GM04504 (cell line): ENCODE measurements around the gene BANP.
"Not testable (repeated sequence)": the region's sequence is repeated elsewhere in the genome, so short reads cannot be mapped to it uniquely, and the experiment has no call there.

ENCODE experiments used
- DNase-seq: peaks from one replicate; pipeline ENCODE4 v3.0.0-alpha.2; 2012; ENCODE audit warnings: low read depth

BANP gene

GRCh38 chr16:87996962-87997880 is 46.0 kb downstream of the BANP start:
- DNase-seq = no peak

- DNase-seq = not testable (repeated sequence)
These were observed 47.1 kb downstream of the BANP start for GRCh38 chr16:87998184-87998793.

- DNase-seq = not testable (repeated sequence)
These were observed 47.8 kb downstream of the BANP start for GRCh38 chr16:87998992-87999391.

- DNase-seq = no peak
These were observed 51.0 kb downstream of the BANP start for GRCh38 chr16:88002211-88002610.

- DNase-seq = no peak
These were observed 51.5 kb downstream of the BANP start for GRCh38 chr16:88002749-88003148.

- no peak for DNase-seq
These were observed 52.1 kb downstream of the BANP start for GRCh38 chr16:88003316-88003715.

- no peak for DNase-seq
These were observed 52.5 kb downstream of the BANP start for GRCh38 chr16:88003736-88004135.

- DNase-seq = no peak
These were observed 53.2 kb downstream of the BANP start for GRCh38 chr16:88004391-88004790.

- no peak for DNase-seq
These were observed 53.9 kb downstream of the BANP start for GRCh38 chr16:88005181-88005581.

GRCh38 chr16:88005968-88006367 is 54.7 kb downstream of the BANP start:
- DNase-seq = no peak

- no peak for DNase-seq
These were observed 56.1 kb downstream of the BANP start for GRCh38 chr16:88007321-88007731.

- DNase-seq = no peak
These were observed 57.6 kb downstream of the BANP start for GRCh38 chr16:88008840-88009239.

GRCh38 chr16:88009563-88010342 is 58.5 kb downstream of the BANP start:
- DNase-seq = no peak

- no peak for DNase-seq
These were observed 59.2 kb downstream of the BANP start for GRCh38 chr16:88010343-88010967.

- no peak for DNase-seq
These were observed 59.8 kb downstream of the BANP start for GRCh38 chr16:88010968-88011483.

GRCh38 chr16:88012360-88012759 is 61.1 kb downstream of the BANP start:
- no peak for DNase-seq

GRCh38 chr16:88013091-88013609 is 61.9 kb downstream of the BANP start:
- DNase-seq = no peak

GRCh38 chr16:88013766-88014251 is 62.6 kb downstream of the BANP start:
- no peak for DNase-seq

- DNase-seq = no peak
These were observed 63.1 kb downstream of the BANP start for GRCh38 chr16:88014252-88014781.

GRCh38 chr16:88014954-88015805 is 63.9 kb downstream of the BANP start:
- DNase-seq = no peak
